Liver (tissue), 9 donors: Measurements from ENCODE around the gene GNAT1. TPM values are rescaled to one million over a fixed set of nuclear protein-coding genes. Genes with fewer than 3 reads are reported as not detected.

ENCODE experiments used
- DNase-seq: peaks from one replicate; pipeline ENCODE4 v3.0.0-alpha.2; 2017; ENCODE audit warnings: low spot score
- H3K27ac ChIP-seq, 2 donors: one replicate each; pipeline ENCODE4 v1.7.0; 2013; ENCODE audit warnings: inconsistent platforms in 2 of 2, low read length in 2 of 2, control low read depth in 1 of 2, low read depth in 1 of 2, mild to moderate bottlenecking in 1 of 2
- H3K27me3 ChIP-seq, 4 donors: one replicate each; pipeline versions ENCODE4 v1.6.1 to v1.7.0; 2013; ENCODE audit warnings: low read length in 3 of 4, inconsistent platforms in 1 of 4, mild to moderate bottlenecking in 1 of 4, moderate library complexity in 1 of 4; ENCODE audit not compliant: control insufficient read depth in 4 of 4, insufficient read depth in 4 of 4
- H3K36me3 ChIP-seq, 4 donors: one replicate each; pipeline versions ENCODE4 v1.6.1 to v1.7.0; 2013; ENCODE audit warnings: low read length in 3 of 4, mild to moderate bottlenecking in 3 of 4, low read depth in 1 of 4, moderate library complexity in 1 of 4; ENCODE audit not compliant: control insufficient read depth in 4 of 4, insufficient read depth in 3 of 4
- H3K4me1 ChIP-seq, 4 donors: one replicate each; pipeline versions ENCODE4 v1.6.1 to v1.7.0; 2013; ENCODE audit warnings: low read length in 3 of 4, mild to moderate bottlenecking in 3 of 4, moderate library complexity in 1 of 4; ENCODE audit not compliant: control insufficient read depth in 4 of 4, insufficient read depth in 4 of 4
- H3K4me3 ChIP-seq, 3 donors: one replicate each; pipeline versions ENCODE4 v1.6.1 to v1.7.0; 2013; ENCODE audit warnings: low read length in 3 of 3, control low read depth in 1 of 3, low read depth in 1 of 3, mild to moderate bottlenecking in 1 of 3
- H3K9ac ChIP-seq, 2 donors: one replicate each; pipeline ENCODE4 v1.7.0; 2013; ENCODE audit warnings: low read length in 2 of 2, mild to moderate bottlenecking in 2 of 2, moderate library complexity in 2 of 2, control low read depth in 1 of 2, low read depth in 1 of 2
- H3K9me3 ChIP-seq, 4 donors: one replicate each; pipeline versions ENCODE4 v1.6.1 to v1.7.0; 2013; ENCODE audit warnings: low read length in 3 of 4; ENCODE audit not compliant: control insufficient read depth in 4 of 4
- EGR1 ChIP-seq, 2 donors: IDR thresholded peaks; 2 replicates each; pipeline ENCODE4 v1.6.1; 2016 to 2018; ENCODE audit warnings: antibody characterized with exemption in 2 of 2, low read depth in 2 of 2
- FOXA1 ChIP-seq: IDR thresholded peaks from 2 replicates; pipeline ENCODE4 v1.6.1; 2016; ENCODE audit warnings: antibody characterized with exemption
- FOXA2 ChIP-seq: IDR thresholded peaks from 2 replicates; pipeline ENCODE4 v1.6.1; 2016; ENCODE audit warnings: antibody characterized with exemption
- GABPA ChIP-seq, 2 donors: IDR thresholded peaks in 1 of 2; conservative IDR thresholded peaks in 1 of 2; 2 replicates each; pipeline ENCODE4 v1.6.1; 2016; ENCODE audit warnings: antibody characterized with exemption in 2 of 2, mild to moderate bottlenecking in 1 of 2, moderate library complexity in 1 of 2
- HNF4A ChIP-seq, 2 donors: conservative IDR thresholded peaks; 2 replicates each; pipeline ENCODE4 v1.6.1; 2016; ENCODE audit warnings: antibody characterized with exemption in 2 of 2, mild to moderate bottlenecking in 2 of 2
- HNF4G ChIP-seq: IDR thresholded peaks from 2 replicates; pipeline ENCODE4 v1.6.1; 2016; ENCODE audit warnings: antibody characterized with exemption
- JUND ChIP-seq, 2 donors: IDR thresholded peaks; 2 replicates each; pipeline ENCODE4 v1.6.1; 2016; ENCODE audit warnings: antibody characterized with exemption in 2 of 2
- NR2F2 ChIP-seq: IDR thresholded peaks from 2 replicates; pipeline ENCODE4 v1.6.1; 2016; ENCODE audit warnings: antibody characterized with exemption
- RAD21 ChIP-seq, 2 donors: IDR thresholded peaks; 2 replicates each; pipeline ENCODE4 v1.6.1; 2016; ENCODE audit warnings: antibody characterized with exemption in 2 of 2, mild to moderate bottlenecking in 2 of 2
- RXRA ChIP-seq, 2 donors: IDR thresholded peaks; 2 replicates each; pipeline ENCODE4 v1.6.1; 2017 to 2018; ENCODE audit warnings: antibody characterized with exemption in 2 of 2, mild to moderate bottlenecking in 1 of 2
- SP1 ChIP-seq: IDR thresholded peaks from 2 replicates; pipeline ENCODE4 v1.6.1; 2018; ENCODE audit warnings: antibody characterized with exemption, mild to moderate bottlenecking
- TAF1 ChIP-seq: conservative IDR thresholded peaks from 2 replicates; pipeline ENCODE4 v1.6.1; 2016; ENCODE audit warnings: antibody characterized with exemption, mild to moderate bottlenecking
- YY1 ChIP-seq: IDR thresholded peaks from 2 replicates; pipeline ENCODE4 v1.6.1; 2016; ENCODE audit warnings: antibody characterized with exemption, mild to moderate bottlenecking
- WGBS: extraction: QIAGEN DNeasy Blood & Tissue Kit; methylation state at CpG from one replicate; pipeline ENCODE4 v1.1.7; 2013; 5-methylcytosine and 5-hydroxymethylcytosine counted together
- polyA plus RNA-seq, 2 donors: library from polyadenylated mRNA; stranded (reverse) in 1 of 2; unstranded in 1 of 2; fragments of 200-250 nt in 1 of 2; fragments of >200 nt in 1 of 2; fragmentation: Nextera tagmentation in 1 of 2; extraction: Ambion mirVana in 1 of 2; gene quantifications; one replicate each; pipeline versions ENCODE4 v1.2.1 to v1.2.3, GENCODE V29; 2013 to 2015
- total RNA-seq, 2 donors: library from RNA; depleted of rRNA; stranded (reverse); fragments of >200 nt; gene quantifications; one replicate each; pipeline ENCODE4 v1.2.3, GENCODE V29; 2014
- TF ChIP-seq, protein P1 (sequence below): IDR thresholded peaks from 2 replicates; pipeline ENCODE4 v1.6.1; 2016; ENCODE audit warnings: antibody characterized with exemption
- TF ChIP-seq, protein P2 (sequence below): IDR thresholded peaks from 2 replicates; pipeline ENCODE4 v1.6.1; 2016; ENCODE audit warnings: antibody characterized with exemption
- TF ChIP-seq, protein P3 (sequence below): IDR thresholded peaks from 2 replicates; pipeline ENCODE4 v1.6.1; 2016; ENCODE audit warnings: antibody characterized with exemption
- TF ChIP-seq, protein P4 (sequence below): fragments of 150-350 bp; IDR thresholded peaks from 2 replicates; pipeline ENCODE4 v1.5.1; 2017; ENCODE audit warnings: improper control_type of control experiment, low read depth, low read length; ENCODE audit not compliant: missing input control
- TF ChIP-seq, protein P5 (sequence below): IDR thresholded peaks from 2 replicates; pipeline ENCODE4 v1.6.1; 2016; ENCODE audit warnings: antibody characterized with exemption, mild to moderate bottlenecking
- donor health status: healthy.
- donor health status: healthy.
- donor health status: healthy.
- donor health status: healthy.
- donor health status: healthy.

Gene GNAT1
- total and polyA plus RNA-seq, 4 donors = 0.08 TPM; not detected in 3

DNA sequence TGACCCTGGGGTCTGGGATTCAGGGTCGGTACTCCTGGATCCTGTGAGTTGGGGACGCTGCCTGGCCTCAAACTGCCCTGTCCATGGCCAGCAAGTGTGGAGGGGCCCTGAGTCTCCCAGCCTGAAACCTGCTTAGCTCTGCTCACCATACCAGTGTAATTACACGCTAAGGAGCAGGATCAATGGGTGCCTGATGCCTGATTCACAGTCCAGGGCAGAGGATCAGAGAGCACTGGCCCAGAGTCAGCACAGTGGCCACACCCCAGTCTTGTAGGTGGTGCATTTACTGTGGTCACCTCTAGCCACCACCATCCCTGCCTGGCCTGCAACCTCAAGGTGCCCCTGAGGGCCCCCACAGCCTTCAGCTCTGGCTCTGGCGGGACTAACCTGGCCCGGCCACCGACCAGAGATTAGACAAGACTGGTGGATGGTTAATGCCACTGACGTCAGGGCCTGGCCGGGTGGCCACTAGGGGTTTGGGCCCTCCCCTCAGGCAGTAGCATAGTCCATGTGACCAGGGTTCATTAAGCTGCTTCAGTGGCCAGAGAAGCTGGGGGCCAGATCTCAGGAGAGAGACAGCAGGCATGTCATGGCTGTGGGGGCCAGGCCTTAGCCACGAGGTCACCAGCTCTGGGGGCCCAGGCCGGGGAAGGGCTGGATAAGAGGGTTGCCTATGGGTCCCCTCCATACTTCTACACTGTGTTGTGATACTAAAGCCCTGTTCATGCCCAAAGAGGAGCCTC lies 10.3 kb downstream of the GNAT1 start:
- Histone ChIP-seq H3K36me3 (no peaks in the 10 kb centered on the region), H3K27ac (peak overlapping the region; percentile 95 to 96), H3K9ac (peak overlapping the region; percentile 30 to 36), H3K9me3 (no peaks in the 10 kb centered on the region), H3K27me3 (no peaks in the 10 kb centered on the region), H3K4me3 (no peak overlapping the region), H3K4me1 (peaks cover 30 to 59% (median 45%) of the 10 kb centered on the region in 4 donors)
- WGBS = 42% methylated on average over 10 of the region's 10 CpGs
- TF ChIP-seq, protein P1, sequence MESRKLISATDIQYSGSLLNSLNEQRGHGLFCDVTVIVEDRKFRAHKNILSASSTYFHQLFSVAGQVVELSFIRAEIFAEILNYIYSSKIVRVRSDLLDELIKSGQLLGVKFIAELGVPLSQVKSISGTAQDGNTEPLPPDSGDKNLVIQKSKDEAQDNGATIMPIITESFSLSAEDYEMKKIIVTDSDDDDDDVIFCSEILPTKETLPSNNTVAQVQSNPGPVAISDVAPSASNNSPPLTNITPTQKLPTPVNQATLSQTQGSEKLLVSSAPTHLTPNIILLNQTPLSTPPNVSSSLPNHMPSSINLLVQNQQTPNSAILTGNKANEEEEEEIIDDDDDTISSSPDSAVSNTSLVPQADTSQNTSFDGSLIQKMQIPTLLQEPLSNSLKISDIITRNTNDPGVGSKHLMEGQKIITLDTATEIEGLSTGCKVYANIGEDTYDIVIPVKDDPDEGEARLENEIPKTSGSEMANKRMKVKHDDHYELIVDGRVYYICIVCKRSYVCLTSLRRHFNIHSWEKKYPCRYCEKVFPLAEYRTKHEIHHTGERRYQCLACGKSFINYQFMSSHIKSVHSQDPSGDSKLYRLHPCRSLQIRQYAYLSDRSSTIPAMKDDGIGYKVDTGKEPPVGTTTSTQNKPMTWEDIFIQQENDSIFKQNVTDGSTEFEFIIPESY = peak; percentile 28
- TF ChIP-seq GABPA (IDR thresholded peaks at IDR 0.05 in 1 of 2, conservative IDR thresholded peaks at IDR 0.05 in 1 of 2) (no peak), SP1 (peak; percentile 68), EGR1 (IDR thresholded peaks at IDR 0.05; ENCODE audit: low read depth in 2 of 2) (peak in 1 of 2 donors; percentile 40), NR2F2 (no peak), RXRA (IDR thresholded peaks at IDR 0.05) (peak; percentile 64 to 85), FOXA2 (no peak), RAD21 (IDR thresholded peaks at IDR 0.05) (no peak), YY1 (peak; percentile 89), TAF1 (peak; percentile 33), FOXA1 (no peak), HNF4A (conservative IDR thresholded peaks at IDR 0.05) (peak; percentile 91 to 98), JUND (IDR thresholded peaks at IDR 0.05) (peak in 1 of 2 donors; percentile 85), HNF4G (peak; percentile 41)
- TF ChIP-seq, protein P2, sequence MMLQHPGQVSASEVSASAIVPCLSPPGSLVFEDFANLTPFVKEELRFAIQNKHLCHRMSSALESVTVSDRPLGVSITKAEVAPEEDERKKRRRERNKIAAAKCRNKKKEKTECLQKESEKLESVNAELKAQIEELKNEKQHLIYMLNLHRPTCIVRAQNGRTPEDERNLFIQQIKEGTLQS = no peak
- TF ChIP-seq, protein P3, sequence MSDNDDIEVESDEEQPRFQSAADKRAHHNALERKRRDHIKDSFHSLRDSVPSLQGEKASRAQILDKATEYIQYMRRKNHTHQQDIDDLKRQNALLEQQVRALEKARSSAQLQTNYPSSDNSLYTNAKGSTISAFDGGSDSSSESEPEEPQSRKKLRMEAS = peak; percentile 31
- TF ChIP-seq, protein P4, sequence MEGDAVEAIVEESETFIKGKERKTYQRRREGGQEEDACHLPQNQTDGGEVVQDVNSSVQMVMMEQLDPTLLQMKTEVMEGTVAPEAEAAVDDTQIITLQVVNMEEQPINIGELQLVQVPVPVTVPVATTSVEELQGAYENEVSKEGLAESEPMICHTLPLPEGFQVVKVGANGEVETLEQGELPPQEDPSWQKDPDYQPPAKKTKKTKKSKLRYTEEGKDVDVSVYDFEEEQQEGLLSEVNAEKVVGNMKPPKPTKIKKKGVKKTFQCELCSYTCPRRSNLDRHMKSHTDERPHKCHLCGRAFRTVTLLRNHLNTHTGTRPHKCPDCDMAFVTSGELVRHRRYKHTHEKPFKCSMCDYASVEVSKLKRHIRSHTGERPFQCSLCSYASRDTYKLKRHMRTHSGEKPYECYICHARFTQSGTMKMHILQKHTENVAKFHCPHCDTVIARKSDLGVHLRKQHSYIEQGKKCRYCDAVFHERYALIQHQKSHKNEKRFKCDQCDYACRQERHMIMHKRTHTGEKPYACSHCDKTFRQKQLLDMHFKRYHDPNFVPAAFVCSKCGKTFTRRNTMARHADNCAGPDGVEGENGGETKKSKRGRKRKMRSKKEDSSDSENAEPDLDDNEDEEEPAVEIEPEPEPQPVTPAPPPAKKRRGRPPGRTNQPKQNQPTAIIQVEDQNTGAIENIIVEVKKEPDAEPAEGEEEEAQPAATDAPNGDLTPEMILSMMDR = peak; percentile 8
- TF ChIP-seq, protein P5, sequence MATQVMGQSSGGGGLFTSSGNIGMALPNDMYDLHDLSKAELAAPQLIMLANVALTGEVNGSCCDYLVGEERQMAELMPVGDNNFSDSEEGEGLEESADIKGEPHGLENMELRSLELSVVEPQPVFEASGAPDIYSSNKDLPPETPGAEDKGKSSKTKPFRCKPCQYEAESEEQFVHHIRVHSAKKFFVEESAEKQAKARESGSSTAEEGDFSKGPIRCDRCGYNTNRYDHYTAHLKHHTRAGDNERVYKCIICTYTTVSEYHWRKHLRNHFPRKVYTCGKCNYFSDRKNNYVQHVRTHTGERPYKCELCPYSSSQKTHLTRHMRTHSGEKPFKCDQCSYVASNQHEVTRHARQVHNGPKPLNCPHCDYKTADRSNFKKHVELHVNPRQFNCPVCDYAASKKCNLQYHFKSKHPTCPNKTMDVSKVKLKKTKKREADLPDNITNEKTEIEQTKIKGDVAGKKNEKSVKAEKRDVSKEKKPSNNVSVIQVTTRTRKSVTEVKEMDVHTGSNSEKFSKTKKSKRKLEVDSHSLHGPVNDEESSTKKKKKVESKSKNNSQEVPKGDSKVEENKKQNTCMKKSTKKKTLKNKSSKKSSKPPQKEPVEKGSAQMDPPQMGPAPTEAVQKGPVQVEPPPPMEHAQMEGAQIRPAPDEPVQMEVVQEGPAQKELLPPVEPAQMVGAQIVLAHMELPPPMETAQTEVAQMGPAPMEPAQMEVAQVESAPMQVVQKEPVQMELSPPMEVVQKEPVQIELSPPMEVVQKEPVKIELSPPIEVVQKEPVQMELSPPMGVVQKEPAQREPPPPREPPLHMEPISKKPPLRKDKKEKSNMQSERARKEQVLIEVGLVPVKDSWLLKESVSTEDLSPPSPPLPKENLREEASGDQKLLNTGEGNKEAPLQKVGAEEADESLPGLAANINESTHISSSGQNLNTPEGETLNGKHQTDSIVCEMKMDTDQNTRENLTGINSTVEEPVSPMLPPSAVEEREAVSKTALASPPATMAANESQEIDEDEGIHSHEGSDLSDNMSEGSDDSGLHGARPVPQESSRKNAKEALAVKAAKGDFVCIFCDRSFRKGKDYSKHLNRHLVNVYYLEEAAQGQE = peak; percentile 77
- no peak for DNase-seq
